ENCODE data around the gene IMMT. TPM values are rescaled to one million over a fixed set of nuclear protein-coding genes. Genes with fewer than 3 reads are reported as not detected.

Gene IMMT
- total RNA-seq, 6 donors from 2014 or later, result 36.7 to 65.4 (median 54.8) TPM

GRCh38 chr2:86185517-86186212 lies 9.6 kb downstream of the IMMT start:
- no peak for ATAC-seq (ENCODE audit: low FRiP score in 2 of 2)
- WGBS, 2 donors, result 27 to 28% methylated on average over 1 of the region's 1 CpG

DNA sequence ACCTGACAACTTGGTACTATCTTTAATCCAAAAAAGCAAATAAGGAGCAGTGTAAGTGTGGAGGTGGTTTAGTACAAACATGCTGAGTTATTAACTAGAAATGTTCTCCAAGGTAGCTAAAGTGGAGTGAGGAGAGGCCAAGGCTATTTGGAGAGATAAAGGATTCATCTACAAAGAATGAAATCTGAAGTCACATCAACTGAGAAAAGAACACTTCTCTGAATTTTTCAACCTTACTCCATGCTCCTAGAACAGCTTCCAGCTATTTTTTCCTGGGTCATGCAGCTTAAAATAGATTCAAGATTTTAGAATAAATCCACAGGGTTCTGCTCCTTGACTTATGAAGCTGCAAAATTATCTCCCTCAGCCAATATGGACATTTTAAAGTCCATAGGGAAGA lies 18.7 kb downstream of the IMMT start:
- Histone ChIP-seq H3K27me3 (no peaks in the 10 kb centered on the region), H3K27ac (no peak overlapping the region), H3K9me3 (no peaks in the 10 kb centered on the region), H3K4me3 (no peak overlapping the region), H3K4me1 (peaks cover 0 to 8% (median 1%) of the 10 kb centered on the region in 4 donors), H3K36me3 (peaks cover 11 to 64% (median 31%) of the 10 kb centered on the region in 4 donors)
- no peak for TF ChIP-seq EP300 (IDR thresholded peaks at IDR 0.05)
- TF ChIP-seq, protein P1, sequence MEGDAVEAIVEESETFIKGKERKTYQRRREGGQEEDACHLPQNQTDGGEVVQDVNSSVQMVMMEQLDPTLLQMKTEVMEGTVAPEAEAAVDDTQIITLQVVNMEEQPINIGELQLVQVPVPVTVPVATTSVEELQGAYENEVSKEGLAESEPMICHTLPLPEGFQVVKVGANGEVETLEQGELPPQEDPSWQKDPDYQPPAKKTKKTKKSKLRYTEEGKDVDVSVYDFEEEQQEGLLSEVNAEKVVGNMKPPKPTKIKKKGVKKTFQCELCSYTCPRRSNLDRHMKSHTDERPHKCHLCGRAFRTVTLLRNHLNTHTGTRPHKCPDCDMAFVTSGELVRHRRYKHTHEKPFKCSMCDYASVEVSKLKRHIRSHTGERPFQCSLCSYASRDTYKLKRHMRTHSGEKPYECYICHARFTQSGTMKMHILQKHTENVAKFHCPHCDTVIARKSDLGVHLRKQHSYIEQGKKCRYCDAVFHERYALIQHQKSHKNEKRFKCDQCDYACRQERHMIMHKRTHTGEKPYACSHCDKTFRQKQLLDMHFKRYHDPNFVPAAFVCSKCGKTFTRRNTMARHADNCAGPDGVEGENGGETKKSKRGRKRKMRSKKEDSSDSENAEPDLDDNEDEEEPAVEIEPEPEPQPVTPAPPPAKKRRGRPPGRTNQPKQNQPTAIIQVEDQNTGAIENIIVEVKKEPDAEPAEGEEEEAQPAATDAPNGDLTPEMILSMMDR (IDR thresholded peaks at IDR 0.05), result no peak
- TF ChIP-seq POLR2AphosphoS5 (IDR thresholded peaks at IDR 0.05), result no peak
- TF ChIP-seq POLR2A (IDR thresholded peaks at IDR 0.05), result no peak
- DNase-seq, result no peak
- ATAC-seq (ENCODE audit: low FRiP score in 2 of 2), result no peak

More at GRCh38 chr2:86185517-86186212, 9.6 kb downstream of the IMMT start:
- Histone ChIP-seq H3K9me3 (no peaks in the 10 kb centered on the region), H3K27ac (peak overlapping the region in 3 of 4 donors; percentile 2 to 54 (median 52)), H3K36me3 (peaks cover 0 to 17% (median 2%) of the 10 kb centered on the region in 4 donors), H3K27me3 (no peaks in the 10 kb centered on the region), H3K4me1 (peaks cover 10 to 48% (median 35%) of the 10 kb centered on the region in 4 donors), H3K4me3 (no peak overlapping the region)
- no peak for DNase-seq
- TF ChIP-seq POLR2A (IDR thresholded peaks at IDR 0.05) (no peak), POLR2AphosphoS5 (IDR thresholded peaks at IDR 0.05) (no peak), EP300 (IDR thresholded peaks at IDR 0.05) (no peak)
- TF ChIP-seq, protein P1 (IDR thresholded peaks at IDR 0.05), result no peak

DNA sequence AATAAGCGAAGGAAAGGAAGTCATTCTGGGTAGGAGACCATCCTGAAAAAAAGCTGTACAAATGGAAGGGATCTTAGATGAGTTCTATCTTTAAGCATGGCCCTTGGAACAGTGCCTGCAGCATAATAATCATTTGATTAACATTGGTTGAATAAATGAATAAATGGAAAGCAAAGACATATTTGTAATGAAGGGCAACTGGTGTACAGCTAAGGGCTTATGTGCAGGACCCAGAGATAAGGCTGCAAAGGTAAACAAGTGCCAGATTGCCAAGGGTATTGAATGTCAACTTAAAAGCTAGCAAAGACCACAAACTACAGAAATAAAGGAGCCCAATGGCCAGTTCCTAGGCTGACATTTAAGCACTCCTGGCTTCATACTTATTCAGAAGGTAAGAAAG lies 19.4 kb downstream of the IMMT start:
- no peak overlapping the region for H3K4me3 ChIP-seq
- peaks cover 11 to 69% (median 34%) of the 10 kb centered on the region in 4 donors for H3K36me3 ChIP-seq
- DNase-seq, result no peak
- 84 to 89% methylated on average over 1 of the region's 1 CpG for WGBS, 2 donors
- ATAC-seq (ENCODE audit: low FRiP score in 2 of 2), result no peak
- H3K27ac ChIP-seq, result no peak overlapping the region
- no peaks in the 10 kb centered on the region for H3K9me3 ChIP-seq
- peaks cover 0 to 8% (median 1%) of the 10 kb centered on the region in 4 donors for H3K4me1 ChIP-seq
- TF ChIP-seq POLR2AphosphoS5 (IDR thresholded peaks at IDR 0.05) (no peak), EP300 (IDR thresholded peaks at IDR 0.05) (no peak), POLR2A (IDR thresholded peaks at IDR 0.05) (no peak)
- TF ChIP-seq, protein P1 (IDR thresholded peaks at IDR 0.05), result no peak
- no peaks in the 10 kb centered on the region for H3K27me3 ChIP-seq

- Histone ChIP-seq H3K4me1 (peaks cover 0 to 8% (median 1%) of the 10 kb centered on the region in 4 donors), H3K9me3 (no peaks in the 10 kb centered on the region), H3K27ac (no peak overlapping the region), H3K27me3 (no peaks in the 10 kb centered on the region), H3K36me3 (peaks cover 9 to 73% (median 42%) of the 10 kb centered on the region in 4 donors), H3K4me3 (no peak overlapping the region)
- TF ChIP-seq POLR2A (IDR thresholded peaks at IDR 0.05) (no peak), POLR2AphosphoS5 (IDR thresholded peaks at IDR 0.05) (no peak)
- ATAC-seq (ENCODE audit: low FRiP score in 2 of 2), result no peak
- WGBS, 2 donors, result 48 to 60% methylated on average over 2 of the region's 2 CpGs
- no peak for DNase-seq
Measured at GRCh38 chr2:86174445-86174844, 20.8 kb downstream of the IMMT start.

GRCh38 chr2:86172610-86173009 lies 22.7 kb downstream of the IMMT start:
- no peaks in the 10 kb centered on the region for H3K27me3 ChIP-seq
- H3K4me3 ChIP-seq, result no peak overlapping the region
- ATAC-seq (ENCODE audit: low FRiP score in 2 of 2) (no peak), DNase-seq (no peak)
- H3K36me3 ChIP-seq, result peaks cover 2 to 75% (median 32%) of the 10 kb centered on the region in 4 donors
- H3K27ac ChIP-seq, result no peak overlapping the region
- TF ChIP-seq, protein P1 (IDR thresholded peaks at IDR 0.05), result no peak
- TF ChIP-seq EP300 (IDR thresholded peaks at IDR 0.05), result no peak
- no peak for TF ChIP-seq POLR2AphosphoS5 (IDR thresholded peaks at IDR 0.05)
- no peak for TF ChIP-seq POLR2A (IDR thresholded peaks at IDR 0.05)
- peaks cover 0 to 8% (median 1%) of the 10 kb centered on the region in 4 donors for H3K4me1 ChIP-seq
- no peaks in the 10 kb centered on the region for H3K9me3 ChIP-seq
- 17 to 46% methylated on average over 2 of the region's 2 CpGs for WGBS, 2 donors

All from upper lobe of left lung (tissue), 6 donors.